NCI-H187 treated with DMSO at 0.1 percent for 48 hours (cell line): ENCODE measurements around the gene FOXG1.

Experiments
- DNase-seq: peaks from one replicate; lab custom pipeline; 2025; lab: John Stamatoyannopoulos, UW

The FOXG1 gene

DNA sequence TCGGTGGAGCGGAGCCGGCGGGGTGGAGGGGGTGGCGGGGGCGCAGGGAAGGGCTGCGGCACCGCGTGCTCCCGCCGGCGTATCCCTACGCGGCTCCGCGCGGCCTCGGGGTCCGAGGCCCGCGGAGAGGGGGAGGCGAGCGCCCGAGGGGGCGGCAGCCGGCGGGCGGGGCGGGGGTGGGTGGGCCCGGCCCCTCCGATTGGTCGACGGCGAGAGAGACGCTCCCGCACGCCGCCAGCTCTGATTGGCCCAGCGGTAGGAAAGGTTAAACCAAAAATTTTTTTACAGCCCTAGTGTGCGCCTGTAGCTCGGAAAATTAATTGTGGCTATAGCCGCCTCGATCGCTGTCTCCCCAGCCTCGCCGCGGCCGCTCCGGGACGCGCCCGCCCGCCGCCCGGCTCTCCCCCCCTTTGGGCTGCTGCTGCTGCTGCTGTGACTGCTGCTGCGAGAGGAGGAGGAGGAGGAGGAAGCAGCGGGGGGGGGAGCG, at the start of gene FOXG1:
Gene FOXG1, plus strand, starts transcription at position 319 of the 487 bp plus-strand sequence. CDS start 493 bp downstream, outside the sequence.
- DNase-seq, result peak; percentile 92

DNA sequence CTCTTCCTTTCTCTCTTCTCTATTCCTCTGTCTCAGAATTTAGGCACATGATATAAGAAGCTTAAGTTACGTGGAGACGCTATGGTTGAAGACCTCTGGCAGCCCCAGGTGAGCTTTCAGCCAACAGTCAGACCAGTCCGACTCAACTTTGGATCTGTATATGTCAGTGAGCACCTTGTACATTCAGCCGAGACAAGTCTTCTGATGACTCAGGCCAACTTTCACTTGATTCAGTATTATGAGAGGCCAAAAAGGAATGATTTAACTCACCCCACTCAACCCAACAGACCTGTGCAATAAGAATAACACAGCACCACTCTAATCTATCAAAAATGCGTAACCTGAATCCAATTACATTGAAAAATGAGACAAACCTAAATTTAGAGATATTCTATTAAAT, 47.5 kb upstream of the FOXG1 start:
- DNase-seq, result no peak

GRCh38 chr14:28731358-28731757, 35.2 kb upstream of the FOXG1 start:
- DNase-seq, result no peak

GRCh38 chr14:28742171-28742846, 24.3 kb upstream of the FOXG1 start:
- DNase-seq, result no peak

DNA sequence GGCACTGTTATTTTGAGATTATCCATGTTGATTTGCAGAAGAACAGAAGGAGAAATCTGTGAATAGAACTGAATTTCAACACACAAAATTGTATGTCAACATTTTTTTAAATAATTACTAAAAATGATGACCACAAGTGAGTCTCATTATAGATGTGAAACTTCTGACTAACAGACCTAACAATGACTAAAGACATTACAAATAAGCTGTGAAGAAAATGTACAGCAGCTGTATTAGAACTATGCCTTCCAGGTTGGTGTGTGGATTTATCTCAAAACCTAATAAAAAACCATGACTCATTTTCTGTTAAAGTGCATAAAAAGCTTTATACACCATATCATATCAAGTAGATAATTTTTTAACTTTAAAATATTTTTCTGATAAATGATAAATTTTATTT, 22.5 kb upstream of the FOXG1 start:
- no peak for DNase-seq

DNA sequence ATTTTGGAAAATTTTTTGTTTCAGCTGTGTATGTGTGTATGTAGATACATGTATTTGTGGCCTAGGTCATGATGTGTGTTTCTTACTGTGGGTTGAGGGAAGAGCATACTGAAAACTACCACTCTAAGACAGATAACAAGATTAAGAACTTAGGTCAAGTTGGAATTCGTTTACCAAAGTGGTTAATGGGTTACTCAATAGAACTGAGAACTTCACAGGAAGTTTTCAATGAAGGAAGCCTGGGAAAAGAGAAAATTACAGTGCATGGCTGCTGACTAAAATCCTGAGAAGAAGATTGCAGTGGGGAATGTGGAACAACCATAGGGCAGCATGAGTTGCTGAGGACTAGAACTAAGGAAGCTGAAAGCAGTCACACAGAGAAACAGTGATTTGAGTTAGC, 21.4 kb upstream of the FOXG1 start:
- DNase-seq, result no peak

DNA sequence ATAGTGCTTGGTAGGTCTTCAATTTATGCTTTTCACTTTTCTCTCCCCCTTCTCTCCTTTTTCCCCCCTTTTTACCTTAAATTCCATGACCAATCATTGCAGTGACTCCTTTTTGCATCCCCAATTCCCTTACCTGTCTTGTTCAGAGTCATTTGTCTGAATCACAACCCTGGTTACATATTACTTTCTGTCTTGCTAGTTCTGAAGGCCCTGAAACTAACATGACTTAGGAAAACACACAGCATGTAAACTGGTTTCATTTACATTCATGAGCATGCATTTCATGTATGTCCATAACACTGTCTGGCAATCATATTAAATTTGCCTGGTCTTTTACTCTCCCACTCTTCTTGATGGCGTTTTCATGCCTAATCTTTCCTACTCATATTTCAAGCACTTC, 20.3 kb upstream of the FOXG1 start:
- no peak for DNase-seq

GRCh38 chr14:28751467-28752058, 15.0 kb upstream of the FOXG1 start:
- DNase-seq, result peak; percentile 70

GRCh38 chr14:28754209-28754985, 12.2 kb upstream of the FOXG1 start:
- DNase-seq, result peak; percentile 63

DNA sequence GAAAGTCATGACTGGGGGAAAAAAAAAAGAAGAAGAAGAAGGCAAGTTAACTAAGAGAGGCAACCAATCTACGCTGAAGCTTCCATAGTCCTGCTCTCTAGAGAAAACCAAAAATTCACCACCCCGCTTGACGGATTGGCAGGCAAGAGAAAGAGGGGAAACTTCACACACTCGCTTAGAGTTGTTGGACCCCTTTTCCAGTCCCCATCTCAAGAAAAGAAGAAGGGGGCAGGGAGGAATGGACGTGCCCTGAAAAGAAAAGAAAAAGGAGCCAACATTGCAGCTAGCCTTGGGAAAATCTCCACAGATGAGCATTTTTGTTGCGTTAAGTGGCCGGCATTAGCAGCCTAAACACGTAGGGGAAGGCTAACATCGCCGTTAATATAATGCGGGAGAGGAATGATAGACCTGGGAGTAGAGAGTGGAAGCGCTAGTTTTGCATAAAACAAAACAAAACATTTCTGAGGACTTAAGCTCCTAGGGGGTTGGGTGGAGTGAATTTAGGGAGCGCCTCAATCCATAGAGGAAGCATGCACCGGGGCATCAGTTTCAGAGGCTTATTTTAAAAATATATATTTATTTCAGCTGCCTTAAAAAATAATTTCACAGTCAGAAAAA, 11.3 kb upstream of the FOXG1 start:
- DNase-seq, result no peak

DNA sequence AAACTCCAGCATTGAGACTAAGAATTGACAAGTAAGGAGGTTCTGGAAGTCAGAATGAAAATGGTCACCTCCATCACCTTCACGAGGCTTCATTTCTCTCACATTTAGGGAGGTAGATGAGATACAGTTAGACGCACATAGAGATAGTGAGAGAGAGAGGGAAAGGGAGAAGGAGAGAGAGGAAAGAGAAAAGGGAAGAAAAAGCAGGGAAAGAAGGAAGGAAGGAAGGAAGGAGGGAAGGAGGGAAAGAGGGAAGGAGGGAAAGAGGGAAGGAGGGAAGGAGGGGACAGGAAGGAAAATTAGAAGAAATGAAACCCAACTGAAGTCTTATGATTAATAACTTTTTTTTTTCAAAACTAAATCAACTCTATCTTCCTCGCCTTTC, 10.7 kb upstream of the FOXG1 start:
- DNase-seq, result no peak

DNA sequence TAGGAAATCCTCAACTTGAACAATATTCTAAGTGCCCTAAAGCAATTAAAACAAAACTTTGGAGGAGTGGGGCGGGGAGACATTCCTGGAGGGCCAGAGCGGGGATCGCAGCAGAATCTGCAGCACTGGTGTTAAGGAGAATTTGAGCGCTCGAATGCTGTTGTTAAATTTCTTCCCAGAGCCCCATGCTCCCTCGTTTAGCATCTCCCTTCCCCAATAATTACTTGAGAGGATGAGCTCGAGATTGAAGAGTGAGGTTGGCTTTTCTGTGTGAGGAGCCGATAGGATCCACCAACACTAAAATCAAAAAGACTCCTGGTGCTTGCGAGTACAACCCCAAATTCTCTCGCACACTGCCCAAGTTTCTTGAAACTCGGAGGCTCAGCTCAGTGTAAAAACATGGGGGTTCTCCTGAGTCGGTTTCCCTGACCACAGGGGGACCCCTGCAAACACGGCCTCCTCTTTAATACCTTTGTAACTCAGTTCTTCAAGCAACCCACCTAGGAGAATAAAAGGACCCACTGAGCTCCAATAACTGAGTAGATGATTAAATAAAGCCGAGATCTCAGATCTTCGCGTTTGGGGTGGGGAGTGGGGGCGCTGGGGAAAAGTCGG, 10.2 kb upstream of the FOXG1 start:
- DNase-seq, result no peak

- no peak for DNase-seq
Measured at GRCh38 chr14:28756884-28757570, 9.6 kb upstream of the FOXG1 start.

GRCh38 chr14:28757786-28758185, 8.8 kb upstream of the FOXG1 start:
- no peak for DNase-seq

- DNase-seq, result no peak
Measured at GRCh38 chr14:28758253-28758884, 8.2 kb upstream of the FOXG1 start.

DNA sequence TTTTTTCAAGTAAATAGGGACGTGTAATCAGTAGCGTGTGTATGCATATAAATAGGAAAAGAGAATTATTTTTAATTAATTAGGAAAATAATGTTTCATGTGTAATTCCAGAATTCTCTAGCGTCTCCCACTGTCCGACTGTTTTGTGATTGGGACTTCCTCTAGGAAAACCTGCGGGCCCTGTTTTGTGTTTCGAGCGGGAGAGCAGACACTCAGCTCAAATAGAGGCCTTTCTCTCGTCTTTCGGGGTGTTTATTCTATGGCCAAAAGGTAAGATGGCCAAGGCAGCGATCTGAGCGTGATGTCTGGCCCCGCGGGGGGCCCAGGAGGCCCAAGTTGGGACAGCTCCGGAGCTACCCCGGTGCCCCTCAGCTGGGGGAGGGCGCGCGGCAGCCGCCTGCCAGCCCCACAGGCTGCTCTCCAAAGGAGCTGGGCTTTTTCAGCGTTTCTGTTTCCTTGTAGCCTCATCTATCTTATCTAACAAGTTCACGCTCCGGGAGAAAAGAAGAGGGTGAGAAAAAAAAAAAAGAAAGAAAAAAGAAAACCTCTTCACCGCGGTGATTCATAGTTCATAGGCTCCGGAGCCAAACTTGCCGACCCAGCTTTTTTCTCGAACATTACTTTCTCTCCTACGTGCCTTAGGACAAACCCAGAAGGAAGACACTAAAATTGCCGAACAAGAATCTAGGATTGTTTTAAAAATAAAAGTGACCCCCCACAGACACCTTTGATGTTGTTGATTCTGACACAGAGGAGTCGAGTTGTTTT, 7.5 kb upstream of the FOXG1 start:
- no peak for DNase-seq

DNA sequence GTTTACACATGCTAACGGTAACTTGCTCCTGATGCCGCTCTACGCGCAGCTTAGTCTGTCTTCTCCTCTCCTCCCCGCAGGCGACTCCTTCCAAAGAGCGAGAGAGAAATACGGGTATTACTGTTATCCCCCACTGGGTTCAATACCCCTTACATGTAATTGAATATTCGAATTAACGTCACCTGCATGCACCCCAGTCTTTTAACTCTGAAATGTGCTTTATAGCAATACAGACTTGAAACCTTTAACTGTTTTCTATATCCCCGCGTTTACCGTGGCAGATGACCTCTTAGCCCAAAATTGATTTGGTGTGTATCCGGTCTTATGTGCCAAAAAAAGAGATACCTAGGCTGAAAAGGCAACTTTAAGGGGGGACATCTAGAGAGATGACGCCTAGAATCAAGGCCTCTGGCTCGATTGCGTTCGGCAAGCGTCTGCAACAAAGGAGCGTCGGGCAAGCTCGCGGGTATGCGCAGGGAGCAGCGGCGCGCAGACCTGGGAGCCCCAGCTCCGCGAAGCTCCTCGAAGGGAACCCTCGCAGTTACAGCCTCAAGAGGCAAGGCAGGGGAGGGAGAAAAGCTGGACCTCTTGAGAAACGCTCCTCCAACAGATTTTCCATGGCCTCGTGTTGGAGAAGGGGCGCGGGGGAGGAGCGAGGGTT, 6.8 kb upstream of the FOXG1 start:
- no peak for DNase-seq

- DNase-seq, result no peak
Measured at GRCh38 chr14:28760431-28760996, 6.1 kb upstream of the FOXG1 start.
